ENCODE measurements around the gene PIEZO2.

The PIEZO2 gene

DNA sequence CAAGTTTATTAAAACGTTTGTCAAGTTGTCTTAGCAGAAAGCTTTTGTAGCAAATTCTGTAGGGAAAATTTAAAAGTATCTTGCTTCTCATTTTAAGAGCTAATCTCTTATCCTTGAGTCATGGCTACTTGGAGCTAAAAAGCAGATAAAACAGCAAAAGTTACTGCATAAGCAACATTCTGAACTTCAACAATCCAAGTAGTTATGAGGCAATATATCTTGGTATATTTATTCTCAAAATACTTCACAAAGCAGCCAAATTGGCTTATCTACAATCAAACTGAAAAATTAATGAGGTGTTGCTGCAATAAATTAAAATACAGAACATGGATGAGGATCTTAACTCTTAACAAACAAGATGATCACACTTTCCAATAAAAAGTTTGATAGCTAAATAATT is 306.5 kb downstream of the PIEZO2 start:
- DNase-seq (ENCODE audit: low read depth): no peak

DNA sequence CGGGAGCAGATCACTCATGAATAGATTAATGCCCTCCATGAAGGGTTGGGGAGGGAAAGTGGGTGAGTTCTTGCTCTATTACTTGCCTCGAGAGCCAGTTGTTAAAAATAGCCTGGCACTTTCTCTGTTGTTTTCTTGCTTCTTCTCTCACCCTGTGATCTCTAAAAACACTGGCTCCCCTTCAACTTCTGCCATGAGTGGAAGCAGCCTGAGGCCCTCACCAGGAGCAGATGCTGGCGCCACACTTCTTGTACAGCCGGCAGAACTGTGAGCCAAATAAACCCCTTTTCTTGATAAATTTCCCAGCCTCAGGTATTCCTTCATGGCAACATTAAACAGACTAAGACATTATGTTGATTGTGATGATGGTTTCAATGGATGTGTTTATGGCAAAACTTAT is 307.0 kb downstream of the PIEZO2 start:
- DNase-seq (ENCODE audit: low read depth): no peak

DNA sequence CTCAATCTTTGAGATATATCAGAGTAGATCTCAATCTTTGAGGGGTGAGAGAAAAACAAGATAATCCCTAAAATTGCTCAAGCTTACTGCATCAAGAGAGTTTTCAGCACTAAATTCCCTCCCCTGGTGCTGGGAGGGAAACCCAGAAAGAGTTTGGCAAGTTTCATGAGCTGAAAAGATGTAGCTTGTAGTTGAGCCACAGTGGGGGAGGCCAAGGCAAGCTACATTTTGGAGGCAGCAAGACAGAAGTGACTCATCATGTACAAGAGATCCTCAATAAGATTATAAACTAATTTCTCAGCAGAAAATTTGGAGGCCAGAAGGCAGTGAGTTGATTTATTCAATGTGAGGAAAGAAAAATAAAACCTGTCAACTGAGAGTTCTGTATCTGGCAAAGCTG is 308.2 kb downstream of the PIEZO2 start:
- DNase-seq (ENCODE audit: low read depth): no peak

DNA sequence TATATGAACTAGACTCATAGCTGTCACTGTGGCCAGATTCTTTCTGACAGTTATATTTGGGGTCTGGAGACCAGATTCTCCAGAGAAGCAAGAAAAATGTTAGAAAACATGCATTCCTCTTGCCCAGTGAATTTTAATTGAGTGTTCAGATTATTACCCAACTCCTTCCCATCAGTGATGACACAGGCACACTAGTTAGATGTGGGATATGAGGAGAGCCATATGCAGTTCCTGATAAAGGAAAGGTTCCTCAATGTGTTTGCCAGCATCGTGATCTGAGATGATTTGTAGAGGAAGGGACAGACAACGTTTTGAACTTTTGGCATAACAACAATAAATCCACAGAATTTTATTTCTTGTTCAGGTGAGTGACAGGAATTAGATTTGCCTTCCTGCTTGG is 308.6 kb downstream of the PIEZO2 start:
- no peak for DNase-seq (ENCODE audit: low read depth)

DNA sequence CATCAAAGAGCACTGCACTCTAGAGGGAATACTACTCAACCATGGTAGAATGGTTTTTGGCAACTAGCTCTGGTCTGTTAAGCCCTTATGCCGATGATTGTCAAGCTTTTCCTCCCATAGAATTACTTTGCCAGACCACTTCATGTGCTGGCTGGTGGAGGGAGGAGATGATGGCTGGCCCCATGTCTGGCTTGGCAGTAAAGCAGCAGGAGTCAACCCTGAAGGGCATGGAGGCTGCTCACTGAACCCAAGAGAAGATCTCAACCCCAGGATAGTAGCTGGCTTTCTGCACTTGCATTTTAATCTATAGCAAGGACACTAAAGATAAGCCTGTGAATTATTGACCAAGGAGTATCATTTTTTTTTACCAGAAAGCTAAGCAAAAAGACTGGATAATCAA is 309.9 kb downstream of the PIEZO2 start:
- DNase-seq (ENCODE audit: low read depth): no peak

DNA sequence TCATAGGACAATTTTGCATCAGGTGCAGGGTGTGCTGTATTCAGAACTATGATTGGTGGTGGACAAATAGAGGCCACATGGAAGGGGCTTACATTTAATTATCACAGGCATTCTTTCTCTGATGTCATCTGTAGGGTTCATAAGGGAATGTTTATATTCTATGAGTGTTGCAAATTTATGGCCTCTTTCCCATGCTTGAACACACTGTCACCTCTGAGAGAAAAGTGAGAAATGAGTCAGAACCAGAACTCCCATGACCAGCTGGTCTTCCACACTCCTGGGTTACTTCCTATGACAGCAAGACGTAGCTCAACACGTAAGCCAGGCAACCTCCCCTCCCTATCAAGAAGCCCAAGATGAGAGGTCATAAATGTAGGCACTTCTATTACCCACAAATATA is 310.8 kb downstream of the PIEZO2 start:
- no peak for DNase-seq (ENCODE audit: low read depth)

DNA sequence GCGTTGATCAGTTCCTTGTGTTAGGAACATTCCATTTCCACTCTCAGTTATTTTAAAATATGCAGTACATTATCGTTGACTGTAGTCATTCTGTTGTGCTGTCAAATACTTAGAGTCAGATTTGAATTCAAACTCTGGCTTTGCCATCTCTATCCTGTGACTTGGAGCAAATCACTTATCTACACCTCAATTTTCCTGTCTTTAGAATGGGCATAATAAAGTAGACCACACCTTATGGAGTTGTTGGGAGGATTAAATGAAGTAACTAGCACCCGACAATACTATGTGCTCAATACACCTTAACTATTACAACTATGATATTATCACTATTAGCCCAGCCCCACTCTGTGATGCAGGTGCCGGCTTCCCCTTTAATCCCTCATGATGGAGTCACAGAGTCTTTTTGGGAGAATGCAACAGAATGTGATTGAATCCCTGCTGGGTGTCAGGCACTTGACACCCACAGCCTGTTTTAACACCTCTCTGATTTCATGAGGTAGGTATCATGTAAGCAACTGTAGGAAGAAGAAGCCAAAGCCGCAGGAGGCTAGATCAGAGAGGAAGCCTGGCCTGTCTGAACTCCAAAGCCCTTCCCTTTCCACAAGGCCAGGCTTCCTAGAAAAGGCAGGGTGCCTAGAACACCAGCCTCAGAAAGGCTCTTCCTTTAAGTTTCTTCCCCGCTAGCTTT is 315.1 kb downstream of the PIEZO2 start:
- no peak for DNase-seq (ENCODE audit: low read depth)

DNA sequence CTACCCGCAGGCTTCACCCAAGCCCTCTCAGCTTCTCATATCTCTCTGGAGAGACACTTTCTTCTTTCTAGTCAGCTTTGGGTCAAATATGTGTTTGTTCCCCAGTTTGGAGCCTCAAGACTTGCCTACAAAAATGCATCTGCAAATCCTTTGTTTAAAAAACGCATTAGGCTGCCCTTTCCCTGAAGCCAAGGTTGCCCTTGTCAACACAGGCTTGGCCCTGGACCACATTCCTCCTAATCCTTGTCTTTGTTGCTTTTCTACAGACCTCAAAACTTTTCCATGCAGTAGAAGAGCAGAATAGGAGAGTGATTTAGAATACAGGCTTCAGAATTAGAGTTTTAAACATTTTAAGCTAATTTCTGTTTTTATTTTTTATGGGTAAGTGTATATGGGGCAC is 315.7 kb downstream of the PIEZO2 start:
- no peak for DNase-seq (ENCODE audit: low read depth)

DNA sequence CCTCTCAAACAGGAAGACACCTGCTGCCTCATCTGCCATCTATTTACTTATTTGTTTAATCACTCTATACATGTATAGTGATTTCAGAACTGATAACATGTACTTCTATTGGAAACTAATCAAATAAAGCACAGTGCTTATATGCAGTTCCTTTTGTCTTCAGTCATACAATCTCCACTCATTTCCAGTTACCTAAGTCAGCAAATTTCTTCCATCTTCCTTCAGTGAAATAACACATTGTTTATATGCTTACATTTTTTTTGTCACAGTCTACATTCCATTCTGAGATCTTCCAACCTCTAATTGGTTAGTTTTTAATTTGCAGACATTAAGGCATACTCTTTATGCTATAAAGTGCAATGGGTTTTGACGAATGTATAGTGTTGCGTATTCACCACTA is 323.0 kb downstream of the PIEZO2 start:
- DNase-seq (ENCODE audit: low read depth): no peak

DNA sequence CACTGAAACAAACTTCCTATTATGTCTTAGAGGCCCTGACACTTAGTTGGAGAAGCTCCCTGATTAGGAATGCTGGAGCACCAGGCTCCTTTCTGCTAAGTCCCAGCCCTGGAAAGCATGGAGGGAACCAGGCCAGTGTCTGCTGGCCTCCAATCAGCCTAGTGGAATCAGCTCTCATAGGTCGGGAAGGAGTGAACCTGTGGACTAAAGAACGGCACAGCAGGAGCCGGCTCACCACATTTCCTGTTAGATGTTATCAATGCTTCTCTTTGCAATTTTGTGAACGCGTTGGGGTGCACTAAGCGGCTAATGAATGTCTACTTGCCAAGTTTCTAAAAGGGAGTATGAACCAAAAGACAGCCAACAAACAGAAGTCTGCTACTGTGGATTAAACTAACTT is 326.9 kb downstream of the PIEZO2 start:
- DNase-seq (ENCODE audit: low read depth): no peak

DNA sequence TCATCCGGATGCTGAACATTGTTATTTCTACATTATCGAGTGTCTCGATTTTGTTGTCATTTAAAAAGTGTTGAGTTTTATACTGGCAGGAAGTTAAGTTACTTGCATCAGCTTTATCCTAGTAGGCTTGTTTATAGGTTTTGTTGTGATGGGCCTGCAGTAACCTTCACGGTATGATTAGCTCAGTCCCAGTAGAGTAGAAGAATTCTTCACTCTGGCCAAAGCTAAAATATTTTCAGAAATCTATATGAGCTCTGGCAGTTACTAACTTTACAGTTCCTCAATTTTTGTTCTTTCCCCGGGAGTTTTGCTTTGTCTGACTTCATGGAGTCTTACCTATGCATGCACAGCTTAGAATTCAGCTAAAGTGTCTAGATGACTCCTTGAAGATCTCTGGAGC is 328.7 kb downstream of the PIEZO2 start:
- DNase-seq (ENCODE audit: low read depth): no peak

DNA sequence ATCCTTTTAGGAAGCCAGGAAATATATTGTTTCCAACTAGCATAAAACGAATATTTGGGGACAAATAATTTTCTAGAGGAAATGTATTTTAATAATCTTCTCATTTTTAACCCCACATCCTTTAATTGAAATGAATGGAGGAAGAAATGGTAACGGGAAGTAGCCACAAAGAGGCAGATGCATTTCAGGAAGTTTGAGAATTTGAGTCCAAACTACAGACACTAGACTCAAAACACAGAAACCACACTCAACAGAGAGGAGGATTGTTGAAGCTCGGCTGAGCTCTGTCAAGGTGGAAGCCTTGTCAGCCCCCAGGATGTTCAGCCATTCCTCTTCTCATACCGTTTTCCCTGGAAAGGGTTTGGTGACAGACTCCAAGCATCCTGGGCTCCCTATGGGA is 335.0 kb downstream of the PIEZO2 start:
- no peak for DNase-seq (ENCODE audit: low read depth)

DNA sequence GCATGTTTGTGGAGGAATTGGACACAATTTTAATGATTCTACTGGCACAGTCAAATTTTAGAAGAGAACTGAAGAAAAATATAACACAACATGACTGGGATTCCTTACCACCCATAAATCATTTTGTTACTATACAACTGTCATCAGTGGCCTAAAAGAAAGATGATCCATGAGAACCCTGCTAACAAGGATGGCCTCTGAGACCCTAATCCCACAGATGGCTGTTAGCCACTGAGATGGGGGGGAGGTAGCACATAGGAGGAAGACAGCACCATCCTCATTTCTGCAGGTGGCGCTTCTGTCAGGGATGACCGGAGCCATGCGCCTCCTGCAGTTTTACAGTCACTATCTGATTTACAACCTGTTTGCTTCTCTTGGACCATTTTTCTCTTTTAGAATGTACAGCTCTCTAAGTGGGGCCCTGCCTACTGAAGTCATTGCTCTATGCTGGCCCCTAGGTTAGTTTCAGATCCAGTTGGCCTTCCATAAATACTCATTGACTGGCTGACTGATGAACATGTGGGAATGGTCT is 343.7 kb downstream of the PIEZO2 start:
- no peak for DNase-seq (ENCODE audit: low read depth)

DNA sequence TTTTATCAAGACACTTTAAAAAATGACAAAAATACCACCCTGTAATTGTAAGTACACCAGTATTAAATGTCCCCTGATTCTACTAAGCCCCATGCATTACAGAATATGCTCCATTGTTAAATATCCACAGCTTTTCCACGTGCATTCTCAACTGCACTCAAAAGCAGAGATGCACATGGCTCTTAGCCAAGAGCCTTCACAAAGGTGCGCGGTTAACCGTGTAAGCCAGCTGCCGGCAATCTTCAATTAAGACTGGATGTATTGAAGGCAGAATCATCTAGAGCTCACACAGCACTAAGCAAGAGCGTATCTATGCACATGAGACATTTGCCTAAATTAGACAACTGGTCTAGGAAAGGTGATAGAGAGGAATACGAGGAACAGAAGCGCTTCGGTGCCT is 345.2 kb downstream of the PIEZO2 start:
- no peak for DNase-seq (ENCODE audit: low read depth)

DNA sequence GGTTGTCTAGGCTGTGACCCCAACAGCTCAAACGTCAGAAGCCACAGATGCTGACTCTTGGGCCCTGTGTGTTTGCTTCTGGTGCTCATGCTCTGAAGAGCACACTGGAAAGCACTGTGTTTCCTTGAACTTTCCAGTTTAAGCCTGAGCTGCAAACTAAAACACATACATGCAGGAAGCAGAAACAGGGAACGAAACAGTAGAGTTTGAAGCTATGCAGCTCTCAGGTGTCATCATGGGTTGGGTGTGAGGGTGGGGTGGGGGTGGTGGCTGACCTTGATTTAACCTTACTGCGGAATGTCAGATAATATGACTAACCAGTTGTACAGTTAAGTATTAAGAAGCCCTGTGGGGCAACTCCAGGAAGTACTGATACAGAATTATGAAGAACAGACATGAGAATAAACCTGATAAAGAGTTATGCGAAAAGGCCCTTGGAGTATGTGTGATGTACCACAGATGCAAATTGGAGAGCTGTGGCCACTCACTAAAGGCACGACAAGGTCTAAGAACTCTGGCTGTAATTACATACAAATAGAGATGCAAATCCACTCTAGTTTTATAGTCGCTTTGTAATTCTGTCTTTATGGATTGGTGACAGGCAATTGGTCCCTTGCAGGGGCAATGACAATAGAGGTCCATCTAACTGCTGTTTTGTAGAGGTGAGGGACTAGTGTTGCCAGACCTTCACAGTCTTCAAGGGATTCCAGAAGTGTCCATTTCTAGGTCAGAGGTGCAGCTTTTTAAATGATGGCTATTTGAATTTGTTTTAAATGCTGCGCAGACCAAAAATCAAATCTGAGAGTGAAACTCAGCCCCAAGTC is 350.4 kb downstream of the PIEZO2 start:
- DNase-seq (ENCODE audit: low read depth): no peak

DNA sequence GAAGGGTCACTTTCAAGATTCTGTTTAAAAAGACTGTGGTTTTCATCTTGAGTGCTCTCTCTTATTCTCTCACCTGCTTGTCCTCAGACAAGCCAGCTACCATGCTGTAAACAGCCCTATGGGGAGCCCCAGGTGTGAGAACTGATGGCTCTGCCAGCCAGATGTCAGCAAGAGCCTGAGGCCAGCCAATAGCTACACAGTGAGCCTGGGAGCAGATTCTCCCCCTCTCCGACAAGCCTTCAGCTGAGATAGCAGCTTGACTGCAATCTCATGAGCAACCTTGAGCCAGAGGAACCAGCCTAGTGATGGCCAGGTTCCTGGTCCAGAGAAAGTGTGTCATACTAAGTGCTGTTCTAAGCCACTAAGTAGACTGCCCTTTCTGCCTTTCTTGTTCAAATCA is 351.5 kb downstream of the PIEZO2 start:
- DNase-seq (ENCODE audit: low read depth): no peak

DNA sequence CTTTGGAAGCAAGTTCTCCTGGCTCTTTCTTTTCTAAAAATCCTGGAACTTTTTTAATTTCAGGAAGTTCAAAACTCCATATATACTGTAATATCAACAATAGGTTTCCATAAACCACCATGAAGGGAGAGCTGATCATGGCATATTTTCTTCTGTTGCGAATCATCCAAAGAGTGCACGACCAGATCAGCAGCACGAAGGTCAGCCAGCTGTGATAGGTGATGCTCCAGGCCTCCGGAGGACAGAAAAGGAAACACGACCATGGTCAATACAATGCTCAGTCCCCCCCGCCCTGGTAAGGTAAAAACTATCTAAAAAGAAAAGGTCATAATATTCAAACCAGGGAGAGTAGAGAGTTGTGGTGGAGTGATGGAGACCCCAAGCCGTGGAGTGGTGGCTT is 354.6 kb downstream of the PIEZO2 start:
- no peak for DNase-seq (ENCODE audit: low read depth)

DNA sequence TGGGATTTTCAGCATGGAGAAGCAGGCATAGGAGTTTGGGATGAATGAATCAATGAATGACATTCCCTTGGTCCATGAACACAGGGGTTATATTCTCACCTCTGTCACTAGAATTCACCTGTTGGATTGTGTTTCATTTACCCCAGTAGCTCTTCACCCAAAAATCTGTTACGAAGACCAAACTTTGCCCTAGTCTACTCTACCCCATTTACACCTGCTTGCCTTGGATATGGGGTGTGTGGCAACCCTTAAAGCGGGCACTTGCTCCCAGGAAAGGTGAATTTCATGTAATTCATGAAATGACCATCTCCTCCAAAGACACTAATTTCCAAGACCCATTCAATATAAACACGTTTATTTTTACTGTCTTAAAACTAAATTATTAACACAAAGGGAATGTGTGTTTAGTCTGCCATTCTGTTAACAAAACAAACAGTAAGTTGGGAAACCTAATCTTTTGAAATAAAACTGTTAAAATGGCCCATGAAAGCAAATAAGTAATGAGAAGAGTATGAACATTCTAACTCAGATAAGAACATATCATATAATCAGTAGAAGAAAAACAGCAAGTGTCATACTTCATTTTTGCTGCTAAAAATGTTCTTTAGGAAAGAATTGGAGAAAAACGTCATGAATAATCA is 355.5 kb downstream of the PIEZO2 start:
- no peak for DNase-seq (ENCODE audit: low read depth)

DNA sequence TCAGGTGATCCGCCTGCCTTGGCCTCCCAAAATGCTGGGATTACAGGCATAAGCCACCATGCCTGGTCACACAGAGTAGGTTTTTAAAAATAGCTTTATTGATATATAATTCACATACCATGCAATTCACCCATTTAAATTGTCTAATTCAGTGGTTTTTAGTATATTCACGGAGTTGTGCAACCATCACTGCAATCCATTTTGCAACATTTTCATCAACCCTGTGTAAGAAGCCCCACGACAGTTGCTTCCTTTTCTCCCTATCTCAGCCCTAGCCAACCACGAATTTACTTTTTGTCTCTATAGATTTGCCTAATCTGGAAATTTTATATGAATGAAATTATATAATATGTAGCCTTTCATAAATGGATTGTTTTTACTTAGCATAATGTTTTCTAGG is 357.2 kb downstream of the PIEZO2 start:
- no peak for DNase-seq (ENCODE audit: low read depth)

DNA sequence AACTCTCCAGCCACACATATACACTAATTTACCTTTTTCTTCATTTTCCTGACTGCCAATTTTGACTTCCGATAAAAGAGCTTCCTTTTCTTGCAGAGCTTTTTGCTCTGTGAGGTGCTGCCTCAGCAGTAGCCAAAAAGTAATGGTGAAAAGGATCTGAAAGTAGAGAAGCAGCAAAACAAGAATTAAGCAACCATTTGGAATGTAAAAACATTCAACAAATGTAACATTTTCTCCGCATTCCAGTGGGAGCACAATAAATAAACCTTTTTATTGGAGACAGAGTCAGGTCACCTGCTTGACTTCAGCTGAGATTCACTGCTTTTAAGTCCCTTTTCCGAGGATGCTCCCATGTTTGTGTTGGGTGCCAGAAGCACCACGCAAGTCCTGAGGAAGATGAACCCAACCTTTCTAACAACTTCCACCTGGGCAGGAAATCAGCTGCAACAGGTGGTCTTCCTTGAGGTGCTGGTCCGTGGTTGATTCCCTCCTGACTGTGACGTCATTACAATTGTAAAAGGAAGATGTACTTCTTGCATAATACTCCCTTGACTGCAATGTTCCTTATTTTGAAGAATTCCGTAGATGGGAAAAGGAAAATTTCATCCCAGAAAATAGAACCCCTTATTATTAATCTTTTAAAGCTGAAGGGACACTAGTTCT is 358.1 kb downstream of the PIEZO2 start:
- DNase-seq (ENCODE audit: low read depth): no peak

DNA sequence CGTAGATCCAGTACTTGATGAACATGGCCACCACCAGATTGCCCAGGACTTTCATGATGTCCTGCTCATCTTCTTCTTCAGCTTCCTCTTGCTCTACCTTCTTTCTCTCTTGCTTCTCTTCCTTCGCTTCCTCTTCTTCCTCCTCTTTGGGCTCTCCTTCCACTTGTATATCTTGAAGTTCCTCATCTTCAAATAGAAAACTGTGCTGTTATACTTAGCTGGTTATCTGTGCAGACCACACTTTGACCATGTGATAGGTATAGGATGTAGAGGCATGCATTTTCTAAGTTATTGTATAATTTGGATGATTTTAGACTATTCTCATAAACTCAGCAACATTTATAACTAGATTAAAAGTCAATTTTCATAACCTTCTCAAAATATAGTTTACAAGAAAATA is 360.2 kb downstream of the PIEZO2 start:
- DNase-seq (ENCODE audit: low read depth): no peak

DNA sequence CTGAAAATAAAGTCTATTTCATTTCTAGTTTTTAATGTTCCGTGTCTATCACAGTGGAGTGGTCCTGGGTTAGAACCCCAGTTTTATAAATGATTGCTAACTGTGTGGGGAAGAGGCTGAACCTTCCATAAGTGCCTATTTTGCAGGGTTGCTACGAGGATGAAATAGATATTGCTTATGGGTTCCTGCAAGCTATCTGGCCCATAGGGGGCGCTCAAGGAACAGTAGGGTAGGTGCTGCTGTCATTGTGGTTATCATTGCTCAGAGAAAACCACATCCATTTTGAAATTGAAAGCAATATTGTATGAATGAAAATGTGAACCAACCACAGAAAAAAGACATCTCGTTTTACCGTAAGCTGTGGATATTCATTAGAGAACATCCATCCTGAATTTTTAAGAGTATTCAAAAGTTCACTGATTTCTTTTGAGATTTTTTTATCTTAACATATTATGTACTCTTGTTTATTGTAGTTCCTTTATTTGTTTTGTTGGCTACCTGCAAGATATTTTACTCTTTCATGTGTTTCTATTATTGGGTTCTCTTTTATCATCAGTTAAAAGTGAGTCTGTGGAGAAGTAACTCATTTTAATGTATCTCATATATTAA is 362.0 kb downstream of the PIEZO2 start:
- peak; percentile 39 for DNase-seq (ENCODE audit: low read depth)

Data from stimulated activated CD8-positive, alpha-beta memory T cell treated with anti-CD3 and anti-CD28 coated beads, Interleukin-12 subunit alpha, Interleukin-12 subunit beta, amount 100 ng/mL, for 4 hours (primary cell).